Activated CD4-positive, alpha-beta T cell treated with anti-CD3 and anti-CD28 coated beads, Interleukin-2, Interleukin-6, amounts not matched to agents 100 ng/mL and 50 ng/mL, durations not matched to agents 16 hours and 8 hours (primary cell): Measurements from ENCODE around the gene SPATA31E1.
"Not testable (repeated sequence)": the region's sequence is repeated elsewhere in the genome, so short reads cannot be mapped to it uniquely, and the experiment has no call there.

ENCODE experiments used
- DNase-seq: peaks from one replicate; pipeline ENCODE4 v3.0.0-alpha.2; 2020

Gene SPATA31E1

GRCh38 chr9:87937352-87937751 lies 54.7 kb downstream of the SPATA31E1 start:
- DNase-seq, result not testable (repeated sequence)

GRCh38 chr9:87937918-87938317 lies 55.2 kb downstream of the SPATA31E1 start:
- DNase-seq, result not testable (repeated sequence)

- not testable (repeated sequence) for DNase-seq
These were observed 55.7 kb downstream of the SPATA31E1 start for GRCh38 chr9:87938336-87938735.
